ENCODE measurements around the gene SLC43A3. TPM values are rescaled to one million over a fixed set of nuclear protein-coding genes. Genes with fewer than 3 reads are reported as not detected.
A peak's percentile ranks its signal among the peaks of the same experiment; 100 is the strongest.

SLC43A3 gene
- total and polyA plus RNA-seq, 9 of the 15 experiments (the other 6 are each of a cell fraction or from before 2014, with no cell fraction given): 63.7 to 281 (median 139) TPM

DNA sequence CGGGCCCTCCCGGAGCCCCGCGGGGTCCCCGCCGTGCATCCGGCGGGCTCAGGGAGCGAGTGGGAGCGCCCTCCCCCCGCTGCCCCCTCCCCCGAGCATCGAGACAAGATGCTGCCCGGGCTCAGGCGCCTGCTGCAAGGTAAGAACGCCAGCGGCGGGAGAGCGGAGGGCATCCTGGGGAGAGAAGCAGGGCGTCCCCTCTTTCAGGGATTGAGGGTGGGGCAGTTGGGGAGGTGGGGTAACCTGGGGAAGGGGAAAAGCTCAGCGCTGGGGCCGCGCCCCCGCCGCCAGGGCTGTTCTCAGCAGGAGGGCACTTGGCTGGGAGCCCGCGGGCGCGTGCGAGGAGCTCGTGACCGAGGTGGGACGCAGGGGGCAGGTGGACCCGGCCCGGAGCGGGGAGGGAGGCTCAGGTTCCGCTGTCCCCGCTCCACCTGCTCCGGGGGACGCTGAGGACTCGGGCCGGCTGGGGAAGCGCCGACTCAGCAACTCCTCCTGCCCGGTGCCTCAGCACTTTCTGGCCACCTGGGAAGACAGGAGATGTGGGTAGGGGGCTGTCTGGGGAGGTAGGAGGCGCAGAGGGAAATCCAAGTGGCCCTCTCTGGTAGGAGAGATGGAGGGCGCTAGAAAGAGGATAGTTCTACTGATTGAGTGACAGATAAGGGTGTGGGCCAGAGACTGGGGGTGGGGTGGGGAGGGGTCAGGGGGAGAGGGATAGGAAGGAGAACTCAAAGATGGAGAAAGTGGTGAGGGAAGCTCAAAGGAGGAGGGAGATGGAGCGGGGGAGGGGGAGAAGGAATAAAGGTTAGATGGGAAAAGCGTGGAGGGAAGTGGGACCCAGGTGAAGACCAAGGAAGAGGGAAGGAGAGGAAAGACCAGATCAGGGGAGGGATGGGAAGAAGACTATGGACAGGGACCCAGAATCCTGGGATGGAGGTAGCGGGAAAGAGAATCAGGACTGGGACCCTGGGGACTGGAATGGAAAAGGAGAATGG lies 34.1 kb upstream of the SLC43A3 start (continued):
- peak in 1 of 2 experiments; percentile 3 for TF ChIP-seq E2F6 (IDR thresholded peaks at IDR 0.05; ENCODE audit: borderline replicate concordance in 1 of 2, extremely low read depth in 1 of 2, insufficient read depth in 1 of 2, insufficient read length in 1 of 2, low read depth in 1 of 2, low read length in 1 of 2, poor library complexity in 1 of 2, severe bottlenecking in 1 of 2)
- peak; percentile 42 for TF ChIP-seq NFIC (IDR thresholded peaks at IDR 0.05)
- peak; percentile 90 for TF ChIP-seq C11orf30 (IDR thresholded peaks at IDR 0.05; ENCODE audit: low read depth)
- TF ChIP-seq POLR2G (IDR thresholded peaks at IDR 0.05; ENCODE audit: low read depth, low read length): peak; percentile 45
- TF ChIP-seq E2F1 (CRISPR knock-in tag; IDR thresholded peaks at IDR 0.05): no peak
- TF ChIP-seq ILF3 (IDR thresholded peaks at IDR 0.05; ENCODE audit: borderline replicate concordance): no peak
- peak; percentile 68; the same call in 1 of the 2 replicates for TF ChIP-seq MAFG (tag; conservative IDR thresholded peaks at IDR 0.05)
- TF ChIP-seq PHF8 (IDR thresholded peaks at IDR 0.05; ENCODE audit: borderline replicate concordance, low read length): peak; percentile 3; the same call in 1 of the 2 replicates
- TF ChIP-seq HMGN3 (IDR thresholded peaks at IDR 0.05; ENCODE audit: borderline replicate concordance, extremely low read depth, insufficient read length, low read depth, low read length): peak; percentile 40
- TF ChIP-seq ZNF512 (tag; IDR thresholded peaks at IDR 0.05): peak; percentile 49
- peak; percentile 91 for TF ChIP-seq ZNF316 (IDR thresholded peaks at IDR 0.05)
- no peak for TF ChIP-seq SMAD4 (CRISPR knock-in tag; conservative IDR thresholded peaks at IDR 0.05)

Data from K562 (cell line).